Thyroid gland (tissue), 4 donors: Measurements from ENCODE around the gene TPCN1.

Source experiments
- POLR2A ChIP-seq, 2 donors: fragments of 450-650 bp; IDR thresholded peaks; one replicate each; pipeline ENCODE4 v1.6.1; 2017; ENCODE audit warnings: antibody characterized with exemption in 2 of 2, mild to moderate bottlenecking in 2 of 2, moderate library complexity in 1 of 2
- TF ChIP-seq, protein P1 (sequence below), 6 experiments: fragments of 200-600 bp in 3 of 6; fragments of 450-650 bp in 3 of 6; sonication (generic) in 3 of 6; IDR thresholded peaks; one replicate each; pipeline ENCODE4 v1.5.1; 2016 to 2019; ENCODE audit warnings: antibody characterized with exemption in 6 of 6, mild to moderate bottlenecking in 2 of 6, inconsistent platforms in 1 of 6, moderate library complexity in 1 of 6

DNA sequence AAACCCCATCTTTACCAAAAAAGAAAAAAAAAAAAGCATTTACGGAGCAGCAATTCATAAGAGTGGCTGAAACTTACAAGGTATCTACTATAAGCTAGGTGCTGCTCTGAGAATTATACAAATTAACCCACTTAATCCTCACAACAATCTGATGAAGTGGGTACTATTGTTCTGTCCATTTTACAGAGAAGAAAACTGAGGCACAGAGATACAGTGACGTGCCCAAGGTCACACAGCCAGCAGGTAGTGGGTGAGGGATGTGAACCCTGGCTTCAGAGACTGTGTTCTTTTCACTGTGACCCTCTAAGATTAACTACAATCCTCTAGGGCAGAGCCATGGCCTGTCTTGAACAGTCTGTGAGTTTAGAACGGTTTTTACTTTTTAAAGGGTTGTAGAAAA is 39.3 kb upstream of the TPCN1 start:
- TF ChIP-seq, protein P1, sequence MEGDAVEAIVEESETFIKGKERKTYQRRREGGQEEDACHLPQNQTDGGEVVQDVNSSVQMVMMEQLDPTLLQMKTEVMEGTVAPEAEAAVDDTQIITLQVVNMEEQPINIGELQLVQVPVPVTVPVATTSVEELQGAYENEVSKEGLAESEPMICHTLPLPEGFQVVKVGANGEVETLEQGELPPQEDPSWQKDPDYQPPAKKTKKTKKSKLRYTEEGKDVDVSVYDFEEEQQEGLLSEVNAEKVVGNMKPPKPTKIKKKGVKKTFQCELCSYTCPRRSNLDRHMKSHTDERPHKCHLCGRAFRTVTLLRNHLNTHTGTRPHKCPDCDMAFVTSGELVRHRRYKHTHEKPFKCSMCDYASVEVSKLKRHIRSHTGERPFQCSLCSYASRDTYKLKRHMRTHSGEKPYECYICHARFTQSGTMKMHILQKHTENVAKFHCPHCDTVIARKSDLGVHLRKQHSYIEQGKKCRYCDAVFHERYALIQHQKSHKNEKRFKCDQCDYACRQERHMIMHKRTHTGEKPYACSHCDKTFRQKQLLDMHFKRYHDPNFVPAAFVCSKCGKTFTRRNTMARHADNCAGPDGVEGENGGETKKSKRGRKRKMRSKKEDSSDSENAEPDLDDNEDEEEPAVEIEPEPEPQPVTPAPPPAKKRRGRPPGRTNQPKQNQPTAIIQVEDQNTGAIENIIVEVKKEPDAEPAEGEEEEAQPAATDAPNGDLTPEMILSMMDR (IDR thresholded peaks at IDR 0.05): no peak
- TF ChIP-seq POLR2A (IDR thresholded peaks at IDR 0.05): no peak
